Measurements from ENCODE around the gene CHTF8. TPM values are rescaled to one million over a fixed set of nuclear protein-coding genes. Genes with fewer than 3 reads are reported as not detected.

Gene CHTF8
- polyA plus RNA-seq, 3 donors: 160 to 183 (median 161) TPM

GRCh38 chr16:69089091-69089910, 43.1 kb downstream of the CHTF8 start:
- DNase-seq (ENCODE audit: low read depth in 3 of 3, low spot score in 2 of 3): no peak

GRCh38 chr16:69088684-69089083, 43.7 kb downstream of the CHTF8 start:
- no peak for DNase-seq (ENCODE audit: low read depth in 3 of 3, low spot score in 2 of 3)

GRCh38 chr16:69087161-69087581, 45.2 kb downstream of the CHTF8 start:
- no peak for DNase-seq (ENCODE audit: low read depth in 3 of 3, low spot score in 2 of 3)

GRCh38 chr16:69085032-69085695, 47.2 kb downstream of the CHTF8 start:
- no peak for DNase-seq (ENCODE audit: low read depth in 3 of 3, low spot score in 2 of 3)

- DNase-seq (ENCODE audit: low read depth in 3 of 3, low spot score in 2 of 3): no peak
Observed at GRCh38 chr16:69084289-69084688, 48.1 kb downstream of the CHTF8 start.

- DNase-seq (ENCODE audit: low read depth in 3 of 3, low spot score in 2 of 3): no peak
Observed at GRCh38 chr16:69083306-69083941, 49.0 kb downstream of the CHTF8 start.

- no peak for DNase-seq (ENCODE audit: low read depth in 3 of 3, low spot score in 2 of 3)
Observed at GRCh38 chr16:69079697-69080096, 52.7 kb downstream of the CHTF8 start.

GRCh38 chr16:69078073-69078472, 54.3 kb downstream of the CHTF8 start:
- no peak for DNase-seq (ENCODE audit: low read depth in 3 of 3, low spot score in 2 of 3)

- no peak for DNase-seq (ENCODE audit: low read depth in 3 of 3, low spot score in 2 of 3)
Observed at GRCh38 chr16:69077251-69077650, 55.1 kb downstream of the CHTF8 start.

- DNase-seq (ENCODE audit: low read depth in 3 of 3, low spot score in 2 of 3): no peak
Observed at GRCh38 chr16:69073181-69073702, 59.1 kb downstream of the CHTF8 start.

- no peak for DNase-seq (ENCODE audit: low read depth in 3 of 3, low spot score in 2 of 3)
Observed at GRCh38 chr16:69072640-69072974, 59.8 kb downstream of the CHTF8 start.

GRCh38 chr16:69071036-69071435, 61.4 kb downstream of the CHTF8 start:
- no peak for DNase-seq (ENCODE audit: low read depth in 3 of 3, low spot score in 2 of 3)

- DNase-seq (ENCODE audit: low read depth in 3 of 3, low spot score in 2 of 3): no peak
Observed at GRCh38 chr16:69069504-69069903, 62.9 kb downstream of the CHTF8 start.

Other genes with a start within 250 kb of the CHTF8 start
- 1 to 10 TPM; 3.5 to 4.5 (median 4.4) TPM for gene HAS3, start 26.9 kb downstream of the CHTF8 start, polyA plus RNA-seq (ENCODE audit: insufficient read length in 3 of 3)
- gene UTP4, start 61 bp upstream of the CHTF8 start, polyA plus RNA-seq (ENCODE audit: insufficient read length in 3 of 3): 10 to 100 TPM; 63.8 to 67.2 (median 64.2) TPM
- 10 to 100 TPM; 10.6 to 11.8 (median 11.0) TPM for gene SNTB2, start 54.6 kb upstream of the CHTF8 start, polyA plus RNA-seq (ENCODE audit: insufficient read length in 3 of 3)
- gene VPS4A, start 178.8 kb upstream of the CHTF8 start, polyA plus RNA-seq (ENCODE audit: insufficient read length in 3 of 3): 10 to 100 TPM; 41.6 to 47.9 (median 43.8) TPM
- 1 to 10 TPM; 2.5 to 3.1 (median 2.6) TPM for gene PDF, start 198.0 kb upstream of the CHTF8 start, polyA plus RNA-seq (ENCODE audit: insufficient read length in 3 of 3)
- gene COG8, start 207.0 kb upstream of the CHTF8 start, polyA plus RNA-seq (ENCODE audit: insufficient read length in 3 of 3): 10 to 100 TPM; 26.9 to 34.7 (median 27.8) TPM
- 10 to 100 TPM; 33.3 to 37.7 (median 36.8) TPM for gene NIP7, start 207.2 kb upstream of the CHTF8 start, polyA plus RNA-seq (ENCODE audit: insufficient read length in 3 of 3)
- 1 to 10 TPM; 1.5 to 3.6 (median 2.3) TPM for gene TMED6, start 219.2 kb upstream of the CHTF8 start, polyA plus RNA-seq (ENCODE audit: insufficient read length in 3 of 3)